TTC549 (cell line): ENCODE data around the gene SKI.

Experiments used
- FAIRE-seq: peaks from 2 replicates; lab custom pipeline; 2012; peaks lifted over from hg19 to GRCh38; lab: Jason Lieb, UNC

The SKI gene

DNA sequence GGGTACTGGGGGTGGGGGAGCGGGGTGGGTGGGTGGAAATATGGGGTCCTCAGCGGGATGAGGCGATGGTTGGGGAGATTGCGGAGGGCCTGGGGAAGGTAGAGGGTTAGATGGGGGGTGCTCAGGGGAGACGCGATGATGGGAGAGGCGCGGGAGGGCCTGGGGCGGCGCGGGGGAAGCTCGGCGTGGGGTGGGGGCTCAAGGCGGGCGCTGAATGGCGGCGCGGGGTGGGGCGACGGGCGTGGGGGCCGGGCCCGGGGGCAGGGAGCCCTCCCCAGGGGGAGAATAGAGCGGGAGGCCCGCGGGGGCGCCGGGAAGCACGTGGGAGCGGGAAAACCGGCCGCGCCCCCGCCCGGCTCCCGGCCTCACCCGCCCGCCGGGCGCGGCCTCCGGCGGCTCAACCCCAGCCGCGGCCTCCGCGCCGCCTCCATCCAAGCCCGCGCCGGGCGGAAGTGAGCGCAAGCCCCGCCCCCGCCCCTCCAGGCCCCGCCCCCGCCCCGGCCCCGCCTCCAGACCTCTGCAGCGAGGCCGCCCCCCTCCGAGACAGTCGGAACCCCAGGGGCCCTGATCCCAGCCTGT lies 33.7 kb upstream of the SKI start, which contains the start of gene FAAP20:
TSS of gene FAAP20 (minus strand) at position 454 of the 579 bp plus-strand sequence. CDS start at position 431, 23 bp downstream.
- FAIRE-seq, result no peak

DNA sequence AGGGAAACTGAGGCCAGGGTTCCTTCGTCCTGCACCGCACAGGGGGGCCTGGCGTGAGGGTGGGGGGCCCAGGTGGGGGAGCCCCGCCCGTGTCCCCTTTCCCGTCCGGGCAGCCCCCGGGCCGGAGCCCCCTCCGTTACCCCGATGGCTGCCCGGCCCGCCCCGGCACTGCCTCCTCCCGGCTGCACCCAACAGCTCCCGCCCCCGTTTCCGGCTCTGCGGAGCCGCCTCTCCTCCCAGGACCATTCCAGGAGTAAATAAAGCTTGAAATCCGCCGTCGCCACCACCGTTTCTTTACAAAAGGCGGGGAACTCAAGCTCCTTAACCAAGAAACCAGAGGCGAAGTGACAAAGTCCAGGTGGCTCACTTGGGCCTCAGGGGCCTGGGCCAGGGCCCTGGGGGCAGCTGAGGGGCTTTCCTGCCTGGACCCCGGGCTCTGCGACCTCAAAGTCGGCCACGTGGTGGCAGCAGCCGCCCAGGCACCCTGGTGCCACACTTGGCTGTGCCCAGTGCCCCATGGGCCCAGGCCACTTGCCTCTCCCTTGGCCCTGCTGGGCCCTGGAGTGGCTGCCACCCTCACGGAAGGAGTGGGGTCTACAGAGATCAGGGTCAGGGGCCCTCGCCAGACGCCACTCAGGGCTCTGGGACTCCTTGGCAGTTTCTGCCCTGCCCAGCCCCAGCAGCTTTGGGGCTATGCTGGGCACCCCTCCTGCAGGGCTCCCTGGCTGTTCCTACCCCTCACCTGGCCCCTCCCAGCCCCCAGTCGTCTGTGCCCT lies 33.0 kb upstream of the SKI start:
- no peak for FAIRE-seq

DNA sequence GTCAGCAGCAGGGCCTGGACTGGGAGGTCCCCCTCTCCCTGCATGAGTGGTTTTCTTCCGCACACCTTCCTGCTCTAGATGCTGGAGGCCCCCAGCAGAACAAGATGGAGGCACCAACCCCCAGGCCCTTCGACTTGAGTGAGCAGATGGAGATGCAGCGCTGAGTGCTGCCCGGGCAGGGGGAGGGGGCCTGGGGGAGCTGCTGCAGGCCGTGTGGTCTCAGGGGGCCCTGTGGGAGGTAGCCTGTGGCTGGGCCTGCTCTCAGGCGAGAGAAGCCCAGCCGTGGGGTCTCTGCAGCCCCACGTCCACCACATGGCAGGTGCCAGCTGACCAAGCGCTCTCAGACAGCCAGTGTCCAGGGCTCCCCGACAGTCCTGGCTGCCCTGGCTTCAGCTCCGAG lies 32.3 kb upstream of the SKI start:
- no peak for FAIRE-seq

DNA sequence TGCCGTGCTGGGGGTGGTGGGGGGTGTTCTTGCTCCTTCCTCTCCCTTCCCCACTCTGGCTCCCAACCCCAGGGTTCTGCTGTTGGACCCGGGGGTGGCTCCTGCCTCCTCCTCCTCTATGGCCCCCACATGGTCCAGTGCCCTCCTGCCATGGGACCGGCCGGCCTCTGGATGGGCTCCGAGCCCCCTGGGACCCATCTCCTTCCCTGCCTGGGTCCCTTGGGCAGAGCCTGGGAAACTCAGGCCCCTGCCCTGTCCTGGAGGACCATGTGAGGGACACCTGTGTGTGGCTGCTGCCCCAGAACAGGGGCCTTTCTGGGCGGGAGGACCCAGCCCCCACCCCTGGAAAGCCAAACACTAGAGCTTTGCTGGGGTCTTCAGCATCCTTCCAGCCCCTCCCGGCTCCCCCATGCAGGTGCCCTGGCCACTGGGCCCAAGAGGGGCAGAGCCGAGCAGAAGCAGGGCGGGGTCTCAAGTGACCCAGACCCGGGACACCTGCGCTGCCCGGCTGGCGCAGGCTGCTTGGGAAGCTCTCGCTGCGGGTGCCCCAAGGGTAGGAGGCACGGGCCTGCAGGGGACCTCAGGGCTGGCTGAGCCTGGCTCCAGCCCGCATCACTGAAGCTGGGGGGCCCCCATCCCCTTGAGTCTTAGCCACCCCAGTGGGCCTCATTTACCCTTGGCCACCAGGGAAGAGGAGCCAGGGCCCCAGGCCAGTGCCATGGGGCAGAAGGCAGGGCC lies 31.0 kb upstream of the SKI start:
- FAIRE-seq, result no peak

DNA sequence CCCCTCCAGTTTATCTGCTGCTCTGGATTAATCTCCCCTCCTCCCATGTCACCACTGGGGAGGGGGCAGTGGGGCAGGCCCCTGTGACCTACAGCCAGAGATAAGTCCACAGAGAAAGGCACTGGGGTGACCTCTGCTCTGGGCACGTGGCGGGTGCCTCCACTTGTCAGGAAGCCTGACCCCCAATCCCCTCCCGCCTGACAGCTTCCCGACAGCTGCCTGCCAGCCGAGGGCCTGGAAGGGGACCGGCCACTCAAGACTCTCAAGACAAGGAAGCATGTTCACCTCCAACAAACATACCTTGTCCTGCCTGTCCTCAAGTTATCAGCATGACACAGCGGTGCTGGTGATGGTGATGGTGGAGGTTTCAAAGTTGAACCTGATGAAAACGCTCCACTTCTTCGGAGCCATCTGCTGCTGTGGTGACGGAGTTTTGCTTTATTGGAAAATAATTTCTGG lies 30.4 kb upstream of the SKI start:
- no peak for FAIRE-seq

DNA sequence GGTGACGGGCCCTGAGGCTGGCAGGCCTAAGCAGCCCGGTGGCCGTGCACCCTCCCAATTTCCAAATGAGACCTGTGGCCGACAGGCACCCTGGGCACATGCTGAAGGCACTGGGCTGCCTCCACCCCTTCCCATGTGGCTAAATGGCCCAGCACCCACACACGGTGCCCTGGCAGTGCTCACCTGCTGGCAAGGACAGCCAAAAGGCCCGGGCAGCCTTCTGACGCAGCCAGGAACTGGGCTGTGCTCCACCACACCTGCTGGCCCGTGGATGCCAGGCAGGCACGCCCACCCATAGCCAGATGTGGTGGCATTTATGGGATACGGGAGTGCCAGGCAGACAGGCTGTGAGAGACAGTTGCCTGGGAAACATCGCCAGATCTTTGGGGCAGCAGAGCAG lies 29.5 kb upstream of the SKI start:
- FAIRE-seq, result no peak

DNA sequence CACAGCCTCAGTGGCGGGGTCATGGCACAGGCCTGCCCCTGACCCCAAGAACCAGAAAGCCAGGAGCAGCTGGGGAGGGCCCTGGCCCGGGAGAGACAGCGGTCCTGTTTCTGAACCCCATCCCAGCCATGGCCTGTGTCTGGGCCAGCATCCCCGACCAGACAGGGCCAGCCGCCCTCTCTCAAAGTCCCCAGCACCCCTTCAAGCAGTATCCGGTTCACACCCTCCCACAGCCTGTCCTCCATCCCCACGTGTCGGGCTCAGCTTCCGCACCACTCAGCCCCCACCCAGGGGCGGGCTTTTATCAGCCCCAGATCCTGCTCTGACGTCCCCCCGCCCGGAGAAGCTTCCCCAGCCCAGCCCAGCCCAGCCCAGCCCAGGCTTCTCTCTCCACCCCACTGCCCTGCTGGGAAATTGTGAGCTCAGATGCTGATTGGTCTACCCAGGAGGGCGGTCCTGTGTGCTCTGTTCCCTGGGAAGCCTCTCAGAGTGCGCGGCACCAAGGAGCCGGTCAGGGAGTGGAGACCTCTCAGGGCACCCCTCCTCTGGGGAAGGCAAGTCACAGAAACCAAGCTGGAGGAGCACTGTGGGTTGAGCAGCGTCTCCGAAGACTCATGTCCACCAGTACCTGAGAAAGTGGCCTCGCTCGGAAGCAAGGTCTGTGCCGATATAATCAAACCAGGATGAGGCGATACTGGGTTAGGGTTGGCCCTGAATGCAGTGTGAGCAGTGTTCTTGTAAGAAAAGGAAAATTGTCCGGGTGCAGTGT lies 28.9 kb upstream of the SKI start:
- FAIRE-seq, result peak; percentile 37

DNA sequence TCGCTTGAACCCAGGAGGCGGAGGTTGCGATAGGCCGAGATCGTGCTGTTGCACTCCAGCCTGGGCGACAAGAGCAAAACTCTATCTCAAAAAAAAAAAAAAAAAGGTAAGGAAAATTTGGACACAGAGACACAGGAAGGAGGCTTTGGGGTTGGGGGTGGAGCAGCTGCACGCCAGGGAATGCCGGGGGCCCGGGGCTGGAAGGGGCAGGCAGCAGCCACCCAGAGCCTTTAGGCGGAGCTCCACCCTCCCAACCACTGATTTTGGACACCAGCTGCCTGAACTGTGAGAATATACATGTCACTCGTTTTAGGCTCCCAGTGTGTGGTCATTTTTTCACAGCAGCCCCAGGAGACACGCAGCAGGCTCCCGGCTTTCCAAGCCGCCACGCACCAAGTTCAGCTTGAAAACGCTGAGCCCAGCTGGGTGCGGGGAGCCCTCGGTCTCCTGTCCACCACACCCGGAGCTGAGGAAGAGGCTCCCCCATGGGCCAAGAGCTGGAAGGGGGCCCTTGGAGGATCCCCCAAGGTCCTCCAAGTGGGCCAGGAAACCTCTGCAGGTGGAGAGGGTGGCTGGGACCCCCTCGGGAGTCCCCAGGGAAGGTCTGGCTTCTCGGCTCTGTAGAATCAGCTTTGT lies 27.7 kb upstream of the SKI start:
- no peak for FAIRE-seq

DNA sequence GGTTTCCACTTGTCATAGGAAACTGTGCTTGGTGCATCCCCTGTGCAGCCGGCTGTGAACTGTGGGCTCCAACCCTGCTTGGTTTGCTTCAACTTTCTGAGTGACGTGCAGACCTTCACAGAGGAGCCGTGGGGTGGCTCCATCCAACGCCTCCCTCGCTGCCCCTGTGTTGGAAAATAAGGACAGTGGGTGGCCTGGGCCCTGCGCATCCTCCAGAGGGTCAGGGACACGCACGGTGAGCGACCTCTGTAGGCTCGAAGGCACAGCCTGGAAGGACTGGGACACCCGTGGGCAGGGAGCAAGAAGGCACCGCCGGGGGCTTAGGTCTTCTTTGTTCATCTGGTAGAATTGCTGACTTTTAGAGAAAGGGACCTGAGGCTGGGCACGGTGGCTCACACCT lies 27.1 kb upstream of the SKI start:
- FAIRE-seq, result no peak

DNA sequence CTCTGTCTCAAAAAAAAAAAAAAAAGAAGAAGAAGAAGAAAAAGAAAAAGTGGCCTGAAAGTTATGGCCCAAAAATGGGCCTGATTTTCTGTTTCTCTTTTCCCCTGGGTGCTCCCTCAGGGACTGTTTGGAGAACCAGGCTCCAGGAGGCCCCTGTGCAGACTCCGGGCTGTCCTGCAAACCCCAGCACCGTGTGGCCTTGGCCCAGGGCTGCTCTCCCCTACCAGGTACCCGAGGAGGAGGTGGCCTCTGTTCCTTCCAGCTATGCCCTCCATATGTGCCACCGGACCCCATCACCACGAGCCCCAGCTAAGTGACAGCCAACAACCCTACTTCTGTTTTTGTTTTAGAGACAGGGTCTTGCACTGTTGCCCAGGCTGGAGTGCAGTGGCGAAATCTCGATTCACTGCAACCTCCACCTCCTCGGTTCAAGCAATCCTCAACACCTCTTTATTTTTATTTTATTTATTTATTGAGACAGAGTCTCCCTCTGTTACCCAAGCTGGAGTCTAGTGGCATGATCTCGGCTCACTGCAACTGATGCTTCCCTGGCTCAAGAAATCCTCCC lies 26.0 kb upstream of the SKI start:
- no peak for FAIRE-seq

DNA sequence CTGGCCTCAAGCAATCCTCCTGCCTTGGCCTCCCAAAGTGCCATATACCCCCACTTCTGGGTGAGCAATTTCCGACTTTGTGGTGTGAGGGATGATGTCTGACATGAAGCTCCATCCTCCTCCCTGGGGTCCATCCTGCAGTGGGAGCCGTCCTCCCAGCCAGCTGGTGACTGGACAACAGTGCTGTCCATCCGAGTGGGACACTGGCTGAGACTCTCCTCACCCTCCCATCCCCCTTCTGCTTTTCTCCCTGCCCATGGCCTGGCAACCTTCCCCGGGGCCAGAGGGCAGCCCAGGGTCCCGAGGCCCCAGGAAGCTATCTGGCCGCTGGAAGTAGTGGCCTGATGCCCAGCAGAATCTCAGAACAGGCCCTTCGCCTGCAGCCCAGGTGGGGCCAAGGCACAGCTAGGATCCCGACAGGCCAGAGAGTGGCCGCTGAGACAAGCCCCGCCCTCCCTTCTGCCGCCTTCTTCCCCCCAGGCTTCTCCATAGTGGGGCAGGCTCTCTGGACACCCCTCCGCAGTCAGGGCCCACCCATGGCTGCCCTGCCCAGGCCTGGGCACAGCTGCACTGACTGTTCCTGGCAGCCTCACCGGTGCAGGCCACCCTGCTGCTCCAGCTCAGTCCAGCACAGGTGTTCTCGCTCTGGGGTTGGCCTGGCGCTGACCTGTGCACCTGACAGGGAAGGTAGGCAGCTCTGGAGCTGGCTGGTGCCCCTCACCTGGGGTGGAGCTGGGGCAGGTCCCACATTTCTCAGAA lies 25.1 kb upstream of the SKI start:
- no peak for FAIRE-seq

DNA sequence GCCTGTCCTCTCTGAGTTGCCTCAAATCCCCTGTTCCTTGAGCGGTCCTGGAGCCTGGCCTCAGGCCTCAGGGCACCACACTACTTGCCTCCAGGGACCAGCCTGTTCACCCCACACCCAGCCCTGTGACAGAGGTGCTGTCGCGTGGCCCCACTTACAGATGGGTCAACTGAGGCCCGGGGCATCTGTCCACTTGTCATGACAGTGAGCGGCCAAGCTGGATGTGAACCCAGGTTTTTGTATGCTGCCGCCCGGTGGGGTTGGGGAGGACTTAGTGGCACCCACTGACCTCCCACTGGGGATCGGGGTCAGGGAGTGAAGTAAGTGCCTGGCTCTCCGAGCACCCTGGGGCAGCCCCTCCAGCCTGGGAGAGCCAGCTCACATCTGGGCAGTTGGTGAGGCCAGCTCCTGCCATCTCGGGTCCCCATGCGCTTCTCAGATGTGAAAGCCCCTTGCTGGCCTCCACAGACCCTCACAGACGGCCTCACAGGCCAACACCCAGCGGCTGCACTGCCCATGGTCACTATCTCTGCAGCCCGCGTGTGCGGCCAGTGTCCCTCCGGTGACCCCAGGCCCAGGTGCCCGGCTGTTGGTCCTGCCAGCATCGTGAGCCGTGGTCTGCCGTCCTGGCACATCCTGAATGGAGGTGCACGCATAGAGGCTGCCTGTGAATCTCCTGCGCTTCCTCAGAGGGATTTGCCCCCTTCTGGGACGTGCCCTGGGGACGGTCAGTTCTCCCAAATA lies 24.3 kb upstream of the SKI start:
- no peak for FAIRE-seq

DNA sequence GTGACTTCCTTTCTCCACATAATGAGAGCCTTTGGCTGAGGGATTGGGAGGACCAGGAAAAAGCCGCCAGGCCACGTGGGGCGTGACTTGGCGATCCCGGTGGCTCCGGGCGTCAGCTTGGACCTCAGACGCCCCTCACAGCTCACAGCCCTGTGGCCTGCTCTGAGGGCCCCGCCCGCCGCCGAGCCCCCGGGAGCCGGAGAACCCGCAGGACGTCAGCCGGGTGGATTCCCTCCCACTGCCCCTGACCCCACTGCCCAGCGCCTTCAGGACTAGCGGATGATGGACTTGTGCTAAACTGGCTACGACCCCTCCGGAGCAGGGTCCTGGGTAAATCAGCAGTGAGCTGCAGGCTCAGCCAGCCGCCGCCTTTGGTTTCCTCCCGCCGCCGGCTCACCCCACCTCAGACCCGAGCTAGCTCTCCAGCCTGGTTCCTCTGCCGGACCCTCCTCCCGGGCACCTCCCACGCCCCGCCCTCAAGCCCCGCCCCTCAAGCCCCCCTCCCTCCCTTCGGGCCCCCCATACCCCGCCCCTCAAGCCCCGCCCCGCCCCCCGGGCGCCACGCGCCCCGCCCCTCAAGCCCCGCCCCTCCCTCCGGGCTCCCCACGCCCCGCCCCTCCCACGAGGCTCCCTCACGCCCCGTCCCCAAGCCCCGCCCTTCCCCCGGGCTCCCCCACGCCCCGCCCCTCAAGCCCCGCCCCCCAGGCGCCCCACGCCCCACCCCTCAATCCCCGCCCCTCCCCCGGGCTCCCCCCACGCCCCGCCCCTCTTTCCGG lies 23.5 kb upstream of the SKI start:
- FAIRE-seq, result no peak

DNA sequence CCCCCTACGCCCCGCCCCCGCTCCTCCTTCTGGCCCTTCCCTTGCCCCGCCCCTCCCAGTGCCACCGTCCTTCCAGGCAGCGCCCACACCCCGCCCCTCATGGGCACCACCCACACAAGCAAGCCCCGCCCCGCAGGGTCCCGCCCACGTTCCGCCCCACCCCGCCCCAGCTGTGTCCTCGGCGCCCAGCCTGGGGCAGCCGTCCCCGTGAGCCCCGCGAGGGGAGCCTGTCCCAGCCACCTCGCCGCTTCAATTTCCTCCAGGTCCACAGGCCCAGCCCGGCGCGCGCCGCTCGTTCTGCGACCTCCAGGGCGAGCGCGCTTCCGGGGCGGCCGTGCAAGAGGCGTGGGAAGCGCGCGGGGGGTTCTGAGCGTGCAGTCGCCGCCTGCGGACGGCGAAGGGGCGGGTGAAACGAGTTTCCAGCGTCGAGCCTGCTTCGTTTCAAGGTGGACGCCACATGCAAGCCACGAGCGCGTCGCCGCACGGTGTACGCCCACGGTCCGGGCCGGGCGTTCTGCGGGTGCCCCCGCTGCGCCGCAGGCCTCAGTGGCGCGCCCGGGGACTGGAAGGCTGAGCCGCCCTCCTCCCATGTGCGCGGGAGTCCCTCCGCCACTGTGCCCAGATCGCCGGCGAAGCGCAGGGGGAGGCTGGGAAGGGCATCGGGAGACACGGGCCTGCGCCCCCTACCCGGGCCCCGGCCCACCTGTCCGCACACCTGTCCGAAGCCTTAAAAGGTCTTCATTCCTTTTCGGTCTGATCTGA lies 22.7 kb upstream of the SKI start:
- FAIRE-seq, result no peak

DNA sequence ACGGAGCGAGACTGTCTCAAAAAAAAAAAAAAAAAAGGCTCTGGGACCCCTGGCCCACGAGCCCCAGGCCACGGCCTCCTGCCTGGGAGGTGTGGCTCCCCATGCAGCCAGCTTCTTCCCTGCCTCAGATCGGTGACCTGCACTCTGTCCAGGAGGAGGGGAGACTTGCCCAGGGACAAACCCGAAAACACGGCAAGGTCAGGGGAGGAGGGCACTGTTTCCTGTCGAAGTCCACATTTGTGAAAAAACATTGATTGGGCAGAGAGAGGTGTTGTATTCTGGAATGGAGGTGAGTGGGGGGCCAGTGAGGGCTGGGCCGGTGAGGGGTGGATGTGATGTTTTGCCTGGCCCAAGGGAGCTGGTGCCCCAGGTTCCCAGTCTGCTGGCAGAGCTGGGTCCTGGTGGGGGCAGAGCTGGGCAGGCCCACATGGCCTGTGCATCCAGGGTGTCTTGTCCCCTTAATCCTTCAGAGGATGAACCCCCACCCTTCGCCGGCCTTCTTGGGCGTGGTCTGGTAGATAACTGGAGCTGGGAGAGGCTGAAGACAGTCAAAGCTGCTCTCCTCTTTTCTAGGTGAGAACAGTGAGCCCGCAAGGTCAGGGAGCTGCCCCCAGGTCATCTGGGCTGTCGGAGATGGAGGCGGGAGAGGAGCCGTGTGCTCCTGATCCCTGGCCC lies 21.2 kb upstream of the SKI start:
- FAIRE-seq, result no peak

DNA sequence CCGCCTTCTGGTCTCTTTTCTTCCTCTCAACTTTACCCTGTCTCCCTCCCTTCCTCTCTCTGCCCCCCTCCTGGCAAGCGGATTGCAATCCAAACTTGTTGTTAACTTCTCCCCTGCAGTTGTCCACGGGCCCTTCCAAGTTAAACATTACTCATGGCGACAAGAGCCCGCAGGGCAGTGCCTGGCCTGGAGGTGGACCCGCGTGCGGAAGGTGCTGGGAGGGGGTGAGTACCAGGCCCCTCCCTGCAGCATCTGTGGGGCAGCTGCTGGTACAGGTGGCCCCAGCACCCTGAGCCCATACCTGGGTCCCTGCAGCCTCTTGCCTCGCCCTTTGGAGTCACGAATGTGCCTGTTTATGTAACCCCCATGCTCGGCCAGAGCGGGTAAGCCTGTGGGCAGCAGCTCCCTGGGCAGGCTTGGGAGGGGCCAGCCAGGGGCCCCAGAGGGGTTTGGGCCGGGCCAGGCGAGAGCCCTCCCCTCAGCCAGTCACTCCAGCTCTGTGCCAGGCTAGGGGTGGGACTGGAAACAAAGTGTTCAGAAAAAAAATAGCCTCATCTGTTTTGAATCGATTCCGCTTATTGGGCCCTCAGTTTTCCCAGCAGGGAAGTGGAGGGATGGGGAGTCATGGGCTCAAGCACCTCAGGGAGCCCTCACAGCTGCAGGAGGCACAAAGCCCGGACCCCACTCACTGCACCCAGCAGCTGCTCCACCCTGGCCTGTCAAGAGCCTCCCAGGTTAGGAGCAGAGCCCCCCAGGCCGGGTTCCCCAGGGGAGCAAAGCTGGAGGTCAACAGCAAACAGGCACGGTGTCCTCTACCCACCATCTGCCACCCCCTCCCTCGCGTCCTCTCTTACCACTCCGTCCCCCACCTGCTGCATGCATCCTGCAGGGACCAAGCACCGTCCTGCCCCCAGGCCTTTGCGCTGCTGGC lies 19.5 kb upstream of the SKI start:
- no peak for FAIRE-seq
